ENCODE data around the gene VPS16. TPM values are rescaled to one million over a fixed set of nuclear protein-coding genes. Genes with fewer than 3 reads are reported as not detected.

VPS16 gene
- total and polyA plus RNA-seq, 2 of the 4 experiments (the other 2 are of a cell fraction): 38.7 to 48.0 TPM

- no peak overlapping the region for H3K4me3 ChIP-seq (ENCODE audit: insufficient read depth, low read depth, low read length)
- H2AFZ ChIP-seq (replicated peaks; ENCODE audit: low read length, poor library complexity): peak overlapping the region; percentile 26
- peak; percentile 10 for DNase-seq
- H3K9me1 ChIP-seq (ENCODE audit: insufficient read depth, low read length): no peaks in the 10 kb centered on the region
- no peak overlapping the region for H4K8ac ChIP-seq (ENCODE audit: low read depth in 2 of 2, low read length in 2 of 2)
- no peak overlapping the region for H3K4ac ChIP-seq (ENCODE audit: low read depth, low read length)
- intact Hi-C loops (cut with micrococcal nuclease) (no loop called here), dilution Hi-C loops (cut with HindIII; ENCODE audit: low sequenced_read_pairs, unreplicated experiment) (no loop called here), in situ Hi-C loops (cut with MboI; ENCODE audit: low sequenced_read_pairs) (no loop called here)
- no peak overlapping the region for H3K27ac ChIP-seq (ENCODE audit: insufficient read depth, low read length)
- H3K18ac ChIP-seq (ENCODE audit: low read depth, low read length): no peak overlapping the region
- H4K5ac ChIP-seq (ENCODE audit: low read depth, low read length): no peak overlapping the region
- H3K9me3 ChIP-seq (ENCODE audit: control insufficient read depth, insufficient read depth, low read length): 0 out of 2 replicates have a peak, but pooled peaks cover 7% of the 10 kb centered on the region
- no peak overlapping the region for H2BK5ac ChIP-seq (ENCODE audit: low read depth, low read length, poor library complexity, severe bottlenecking)
- no peaks in the 10 kb centered on the region for H4K20me1 ChIP-seq (ENCODE audit: insufficient read depth, low read length)
- H2BK15ac ChIP-seq (ENCODE audit: low read depth, low read length): no peak overlapping the region
- H3K23ac ChIP-seq (ENCODE audit: low read depth, low read length): no peak overlapping the region
- no peak overlapping the region for H3K4me2 ChIP-seq (ENCODE audit: low read depth, low read length)
- H3K36me3 ChIP-seq (ENCODE audit: control insufficient read depth, insufficient read depth, low read length): no peaks in the 10 kb centered on the region; the same call in 1 of the 2 replicates
- no peak overlapping the region for H4K91ac ChIP-seq (ENCODE audit: insufficient read depth, low read depth, low read length)
- H2BK120ac ChIP-seq (ENCODE audit: low read depth, low read length): no peak overlapping the region
- no peak overlapping the region for H2AK9ac ChIP-seq (replicated peaks; ENCODE audit: low read depth, low read length, poor library complexity)
- peaks cover 46% of the 10 kb centered on the region for H3K27me3 ChIP-seq (ENCODE audit: control insufficient read depth, insufficient read depth, low read length)
- H3K14ac ChIP-seq (replicated peaks; ENCODE audit: low read depth, low read length): no peak overlapping the region
- H3K56ac ChIP-seq (ENCODE audit: extremely low read depth, insufficient read depth, low read length): no peak overlapping the region
- TF ChIP-seq, protein P1, sequence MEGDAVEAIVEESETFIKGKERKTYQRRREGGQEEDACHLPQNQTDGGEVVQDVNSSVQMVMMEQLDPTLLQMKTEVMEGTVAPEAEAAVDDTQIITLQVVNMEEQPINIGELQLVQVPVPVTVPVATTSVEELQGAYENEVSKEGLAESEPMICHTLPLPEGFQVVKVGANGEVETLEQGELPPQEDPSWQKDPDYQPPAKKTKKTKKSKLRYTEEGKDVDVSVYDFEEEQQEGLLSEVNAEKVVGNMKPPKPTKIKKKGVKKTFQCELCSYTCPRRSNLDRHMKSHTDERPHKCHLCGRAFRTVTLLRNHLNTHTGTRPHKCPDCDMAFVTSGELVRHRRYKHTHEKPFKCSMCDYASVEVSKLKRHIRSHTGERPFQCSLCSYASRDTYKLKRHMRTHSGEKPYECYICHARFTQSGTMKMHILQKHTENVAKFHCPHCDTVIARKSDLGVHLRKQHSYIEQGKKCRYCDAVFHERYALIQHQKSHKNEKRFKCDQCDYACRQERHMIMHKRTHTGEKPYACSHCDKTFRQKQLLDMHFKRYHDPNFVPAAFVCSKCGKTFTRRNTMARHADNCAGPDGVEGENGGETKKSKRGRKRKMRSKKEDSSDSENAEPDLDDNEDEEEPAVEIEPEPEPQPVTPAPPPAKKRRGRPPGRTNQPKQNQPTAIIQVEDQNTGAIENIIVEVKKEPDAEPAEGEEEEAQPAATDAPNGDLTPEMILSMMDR (conservative IDR thresholded peaks at IDR 0.05; ENCODE audit: low read depth, low read length): no peak
- TF ChIP-seq USF2 (IDR thresholded peaks at IDR 0.05; ENCODE audit: low read depth, low read length) (no peak), CEBPB (IDR thresholded peaks at IDR 0.05; ENCODE audit: low read depth, low read length) (no peak), MXI1 (IDR thresholded peaks at IDR 0.05; ENCODE audit: borderline replicate concordance, low read depth, low read length) (no peak), MAZ (IDR thresholded peaks at IDR 0.05; ENCODE audit: borderline replicate concordance, low read depth, low read length) (no peak), ELK1 (IDR thresholded peaks at IDR 0.05; ENCODE audit: borderline replicate concordance, low read depth, low read length) (no peak), POLR2A (IDR thresholded peaks at IDR 0.05; ENCODE audit: low read depth, low read length) (no peak), BHLHE40 (IDR thresholded peaks at IDR 0.05; ENCODE audit: low read depth, low read length) (no peak), RFX5 (IDR thresholded peaks at IDR 0.05; ENCODE audit: low read depth, low read length) (no peak)
- WGBS, 2 experiments (ENCODE audit: extremely low coverage in 2 of 2, insufficient read length in 1 of 2): 73% methylated on average over 4 of the region's 6 CpGs; no CpG with 5 or more reads in 1 of the 2 experiments
- no peak overlapping the region for H2BK20ac ChIP-seq (ENCODE audit: low read depth, low read length)
- no peaks in the 10 kb centered on the region for H3K79me1 ChIP-seq (ENCODE audit: low read depth in 1 of 2, low read length in 2 of 2)
- ATAC-seq (ENCODE audit: low read depth): no peak
- no peak overlapping the region for H3K9ac ChIP-seq (ENCODE audit: low read depth, low read length)
- POLR2A ChIA-PET (ENCODE audit: unreplicated experiment): interaction anchor here (0.5 kb wide), 1 partner anchor 375 kb away, joined by 4 read pairs; no protein-coding TSS in a partner anchor
- BruUV-seq (replicated peaks): no TSS peak
- no peaks in the 10 kb centered on the region; the same call in 1 of the 2 replicates for H3K4me1 ChIP-seq (ENCODE audit: control insufficient read depth, insufficient read depth, low read length)
- CTCF ChIA-PET: interaction anchor here (1.0 to 1.2 kb wide), 2 partner anchors 30 to 43 kb away, joined by 3 to 5 read pairs; no protein-coding TSS in a partner anchor
- no peak overlapping the region for H2AK5ac ChIP-seq (ENCODE audit: low read depth, low read length)
Observed at GRCh38 chr20:2798814-2799213, 41.7 kb upstream of the VPS16 start.
